Right atrium auricular region (tissue), 2 donors: ENCODE data around the gene LDLR. TPM values are rescaled to one million over a fixed set of nuclear protein-coding genes. Genes with fewer than 3 reads are reported as not detected.

Source experiments
- DNase-seq: peaks from one replicate; pipeline ENCODE4 v3.0.0-alpha.2; 2019; ENCODE audit warnings: low spot score
- H3K27ac ChIP-seq, 2 donors: fragments of 200-600 bp; sonication (generic); 1 replicate in 1 of 2; 2 replicates in 1 of 2; pipeline ENCODE4 v1.5.1; 2016 to 2019
- H3K27me3 ChIP-seq, 2 donors: fragments of 200-600 bp; sonication (generic); one replicate each; pipeline versions ENCODE4 v1.5.1 to v1.6.0; 2017 to 2019
- H3K36me3 ChIP-seq: fragments of 200-600 bp; sonication (generic); one replicate; pipeline ENCODE4 v1.5.1; 2016
- H3K4me1 ChIP-seq, 2 donors: fragments of 200-600 bp; sonication (generic); one replicate each; pipeline versions ENCODE4 v1.5.1 to v1.6.0; 2017 to 2019
- H3K4me3 ChIP-seq, 2 donors: fragments of 200-600 bp; sonication (generic); 1 replicate in 1 of 2; 2 replicates in 1 of 2; pipeline ENCODE4 v1.5.1; 2017 to 2019; ENCODE audit warnings: mild to moderate bottlenecking in 1 of 2, moderate library complexity in 1 of 2
- H3K9me3 ChIP-seq, 2 donors: fragments of 200-600 bp; sonication (generic); one replicate each; pipeline ENCODE4 v1.5.1; 2019
- total RNA-seq, 2 donors: library from RNA; depleted of rRNA; stranded (reverse); fragments of >200 nt; gene quantifications; one replicate each; pipeline ENCODE4 v1.1.0, GENCODE V29; 2016
- TF ChIP-seq, protein P1 (sequence below), 2 donors: fragments of 200-600 bp; sonication (generic); IDR thresholded peaks; one replicate each; pipeline ENCODE4 v1.5.1; 2019; ENCODE audit warnings: antibody characterized with exemption in 2 of 2

LDLR gene
- total RNA-seq, 2 donors from 2014 or later, result 13.8 to 15.9 TPM

DNA sequence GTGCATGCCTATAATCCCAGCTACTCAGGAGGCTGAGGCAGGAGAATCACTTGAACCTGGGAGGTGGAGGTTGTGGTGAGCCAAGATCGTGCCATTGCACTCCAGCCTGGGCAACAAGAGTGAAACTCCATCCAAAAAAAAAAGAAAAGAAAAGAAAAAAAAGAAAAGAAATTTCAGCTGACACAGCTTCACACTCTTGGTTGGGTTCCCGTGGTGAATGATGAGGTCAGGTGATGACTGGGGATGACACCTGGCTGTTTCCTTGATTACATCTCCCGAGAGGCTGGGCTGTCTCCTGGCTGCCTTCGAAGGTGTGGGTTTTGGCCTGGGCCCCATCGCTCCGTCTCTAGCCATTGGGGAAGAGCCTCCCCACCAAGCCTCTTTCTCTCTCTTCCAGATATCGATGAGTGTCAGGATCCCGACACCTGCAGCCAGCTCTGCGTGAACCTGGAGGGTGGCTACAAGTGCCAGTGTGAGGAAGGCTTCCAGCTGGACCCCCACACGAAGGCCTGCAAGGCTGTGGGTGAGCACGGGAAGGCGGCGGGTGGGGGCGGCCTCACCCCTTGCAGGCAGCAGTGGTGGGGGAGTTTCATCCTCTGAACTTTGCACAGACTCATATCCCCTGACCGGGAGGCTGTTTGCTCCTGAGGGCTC lies 22.0 kb downstream of the LDLR start:
- TF ChIP-seq, protein P1, sequence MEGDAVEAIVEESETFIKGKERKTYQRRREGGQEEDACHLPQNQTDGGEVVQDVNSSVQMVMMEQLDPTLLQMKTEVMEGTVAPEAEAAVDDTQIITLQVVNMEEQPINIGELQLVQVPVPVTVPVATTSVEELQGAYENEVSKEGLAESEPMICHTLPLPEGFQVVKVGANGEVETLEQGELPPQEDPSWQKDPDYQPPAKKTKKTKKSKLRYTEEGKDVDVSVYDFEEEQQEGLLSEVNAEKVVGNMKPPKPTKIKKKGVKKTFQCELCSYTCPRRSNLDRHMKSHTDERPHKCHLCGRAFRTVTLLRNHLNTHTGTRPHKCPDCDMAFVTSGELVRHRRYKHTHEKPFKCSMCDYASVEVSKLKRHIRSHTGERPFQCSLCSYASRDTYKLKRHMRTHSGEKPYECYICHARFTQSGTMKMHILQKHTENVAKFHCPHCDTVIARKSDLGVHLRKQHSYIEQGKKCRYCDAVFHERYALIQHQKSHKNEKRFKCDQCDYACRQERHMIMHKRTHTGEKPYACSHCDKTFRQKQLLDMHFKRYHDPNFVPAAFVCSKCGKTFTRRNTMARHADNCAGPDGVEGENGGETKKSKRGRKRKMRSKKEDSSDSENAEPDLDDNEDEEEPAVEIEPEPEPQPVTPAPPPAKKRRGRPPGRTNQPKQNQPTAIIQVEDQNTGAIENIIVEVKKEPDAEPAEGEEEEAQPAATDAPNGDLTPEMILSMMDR (IDR thresholded peaks at IDR 0.05), result no peak
- Histone ChIP-seq H3K27me3 (no peaks in the 10 kb centered on the region), H3K9me3 (no peaks in the 10 kb centered on the region), H3K36me3 (peaks cover 70% of the 10 kb centered on the region), H3K27ac (no peak overlapping the region), H3K4me3 (no peak overlapping the region), H3K4me1 (no peaks in the 10 kb centered on the region)
- no peak for DNase-seq

- TF ChIP-seq, protein P1 (IDR thresholded peaks at IDR 0.05), result no peak
- no peak overlapping the region for H3K4me3 ChIP-seq
- H3K27me3 ChIP-seq, result no peaks in the 10 kb centered on the region
- no peaks in the 10 kb centered on the region for H3K4me1 ChIP-seq
- no peaks in the 10 kb centered on the region for H3K9me3 ChIP-seq
- DNase-seq, result no peak
- H3K27ac ChIP-seq, result no peak overlapping the region
- H3K36me3 ChIP-seq, result peaks cover 70% of the 10 kb centered on the region
Measured at GRCh38 chr19:11111771-11112144, 22.5 kb downstream of the LDLR start.

DNA sequence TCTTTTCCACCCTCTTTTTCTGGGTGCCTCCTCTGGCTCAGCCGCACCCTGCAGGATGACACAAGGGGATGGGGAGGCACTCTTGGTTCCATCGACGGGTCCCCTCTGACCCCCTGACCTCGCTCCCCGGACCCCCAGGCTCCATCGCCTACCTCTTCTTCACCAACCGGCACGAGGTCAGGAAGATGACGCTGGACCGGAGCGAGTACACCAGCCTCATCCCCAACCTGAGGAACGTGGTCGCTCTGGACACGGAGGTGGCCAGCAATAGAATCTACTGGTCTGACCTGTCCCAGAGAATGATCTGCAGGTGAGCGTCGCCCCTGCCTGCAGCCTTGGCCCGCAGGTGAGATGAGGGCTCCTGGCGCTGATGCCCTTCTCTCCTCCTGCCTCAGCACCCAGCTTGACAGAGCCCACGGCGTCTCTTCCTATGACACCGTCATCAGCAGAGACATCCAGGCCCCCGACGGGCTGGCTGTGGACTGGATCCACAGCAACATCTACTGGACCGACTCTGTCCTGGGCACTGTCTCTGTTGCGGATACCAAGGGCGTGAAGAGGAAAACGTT lies 24.0 kb downstream of the LDLR start:
- Histone ChIP-seq H3K9me3 (no peaks in the 10 kb centered on the region), H3K4me1 (no peaks in the 10 kb centered on the region), H3K27me3 (no peaks in the 10 kb centered on the region), H3K36me3 (peaks cover 67% of the 10 kb centered on the region), H3K4me3 (no peak overlapping the region), H3K27ac (no peak overlapping the region)
- DNase-seq, result no peak
- TF ChIP-seq, protein P1 (IDR thresholded peaks at IDR 0.05), result no peak

GRCh38 chr19:11115042-11115441 lies 25.8 kb downstream of the LDLR start:
- no peak for DNase-seq
- TF ChIP-seq, protein P1 (IDR thresholded peaks at IDR 0.05), result no peak

DNA sequence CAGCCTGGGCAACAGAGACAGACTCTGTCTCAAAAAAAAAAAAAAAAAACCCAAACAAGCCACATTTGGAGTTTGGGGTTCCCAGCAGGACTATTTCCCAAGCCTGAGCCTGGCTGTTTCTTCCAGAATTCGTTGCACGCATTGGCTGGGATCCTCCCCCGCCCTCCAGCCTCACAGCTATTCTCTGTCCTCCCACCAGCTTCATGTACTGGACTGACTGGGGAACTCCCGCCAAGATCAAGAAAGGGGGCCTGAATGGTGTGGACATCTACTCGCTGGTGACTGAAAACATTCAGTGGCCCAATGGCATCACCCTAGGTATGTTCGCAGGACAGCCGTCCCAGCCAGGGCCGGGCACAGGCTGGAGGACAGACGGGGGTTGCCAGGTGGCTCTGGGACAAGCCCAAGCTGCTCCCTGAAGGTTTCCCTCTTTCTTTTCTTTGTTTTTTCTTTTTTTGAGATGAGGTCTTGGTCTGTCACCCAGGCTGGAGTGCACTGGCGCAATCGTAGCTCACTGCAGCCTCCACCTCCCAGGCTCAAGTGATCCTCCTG lies 26.7 kb downstream of the LDLR start:
- DNase-seq, result no peak
- TF ChIP-seq, protein P1 (IDR thresholded peaks at IDR 0.05), result no peak
- Histone ChIP-seq H3K4me1 (no peaks in the 10 kb centered on the region), H3K36me3 (peaks cover 64% of the 10 kb centered on the region), H3K27me3 (no peaks in the 10 kb centered on the region), H3K4me3 (no peak overlapping the region), H3K27ac (no peak overlapping the region), H3K9me3 (no peaks in the 10 kb centered on the region)

More at GRCh38 chr19:11115042-11115441, 25.8 kb downstream of the LDLR start:
- Histone ChIP-seq H3K4me3 (no peak overlapping the region), H3K4me1 (no peaks in the 10 kb centered on the region), H3K27me3 (no peaks in the 10 kb centered on the region), H3K27ac (no peak overlapping the region), H3K36me3 (peaks cover 64% of the 10 kb centered on the region), H3K9me3 (no peaks in the 10 kb centered on the region)
